Superior temporal gyrus (tissue), 1 donor: ENCODE data around the gene LINGO3.
A peak's percentile ranks its signal among the peaks of the same experiment; 100 is the strongest.

Experiments
- DNase-seq: peaks from one replicate; pipeline ENCODE4 v3.0.0-alpha.2; 2016; ENCODE audit errors: extremely low spot score

LINGO3 gene

GRCh38 chr19:2340496-2341243 lies 32.7 kb upstream of the LINGO3 start:
- DNase-seq, result no peak

GRCh38 chr19:2339644-2340310 lies 31.8 kb upstream of the LINGO3 start:
- no peak for DNase-seq

DNA sequence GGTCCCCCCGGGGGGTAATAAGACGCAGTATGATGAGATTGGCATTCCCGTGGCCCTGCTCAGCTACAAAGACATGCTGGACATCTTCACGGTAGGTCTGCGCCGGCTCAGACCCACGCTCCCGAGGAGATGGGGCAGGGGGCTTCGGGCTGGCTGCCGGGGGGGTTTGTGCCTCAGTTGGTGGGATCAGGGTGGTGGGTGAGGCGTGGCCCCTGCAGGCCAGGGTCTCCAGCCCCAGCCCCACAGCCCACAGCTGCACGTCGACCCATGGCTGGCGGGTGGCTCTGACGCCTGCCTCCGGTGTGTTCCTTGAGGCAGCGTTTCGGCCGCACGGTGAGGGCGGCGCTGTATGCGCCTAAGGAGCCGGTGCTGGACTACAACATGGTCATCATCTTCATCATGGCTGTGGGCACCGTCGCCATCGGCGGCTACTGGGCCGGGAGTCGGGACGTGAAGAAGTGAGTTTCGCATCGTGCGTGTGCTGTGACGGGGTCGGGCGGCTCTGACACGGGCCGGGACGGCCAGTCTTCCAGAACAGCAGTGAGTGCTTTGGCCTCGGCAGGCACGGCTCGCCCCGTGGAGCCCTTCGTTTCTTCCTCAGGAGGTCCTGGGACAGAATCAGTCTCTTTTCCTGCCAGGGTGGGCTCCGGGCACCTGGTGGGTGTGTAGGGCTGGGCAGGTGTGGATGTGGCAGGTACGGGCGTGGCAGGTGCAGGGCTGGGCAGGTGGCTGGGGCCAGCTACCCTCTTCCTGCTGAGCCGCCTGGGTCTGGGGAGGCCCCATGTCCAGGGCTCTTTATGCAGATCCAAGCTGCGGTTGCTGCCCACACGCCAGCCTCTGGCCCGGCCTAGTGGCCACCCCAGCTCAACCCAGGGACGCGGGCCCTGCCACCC lies 31.0 kb upstream of the LINGO3 start:
- no peak for DNase-seq

- no peak for DNase-seq
Observed at GRCh38 chr19:2338055-2338615, 30.2 kb upstream of the LINGO3 start.

DNA sequence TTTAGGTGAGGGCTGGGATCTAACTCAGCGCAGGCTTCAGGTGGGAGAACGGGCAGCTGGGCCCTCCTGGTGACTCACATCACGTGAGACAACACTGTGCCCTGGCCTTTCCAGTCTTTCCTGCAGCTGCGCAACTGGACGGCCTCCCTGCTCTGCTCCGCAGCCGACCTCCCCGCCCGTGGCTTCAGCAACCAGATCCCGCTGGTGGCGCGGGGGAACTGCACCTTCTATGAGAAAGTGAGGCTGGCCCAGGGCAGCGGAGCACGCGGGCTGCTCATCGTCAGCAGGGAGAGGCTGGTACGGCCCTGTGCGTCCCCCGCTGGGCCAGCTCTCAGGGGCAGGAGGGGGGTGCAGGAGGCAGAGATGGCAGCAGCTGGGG lies 29.4 kb upstream of the LINGO3 start:
- peak; percentile 57 for DNase-seq

DNA sequence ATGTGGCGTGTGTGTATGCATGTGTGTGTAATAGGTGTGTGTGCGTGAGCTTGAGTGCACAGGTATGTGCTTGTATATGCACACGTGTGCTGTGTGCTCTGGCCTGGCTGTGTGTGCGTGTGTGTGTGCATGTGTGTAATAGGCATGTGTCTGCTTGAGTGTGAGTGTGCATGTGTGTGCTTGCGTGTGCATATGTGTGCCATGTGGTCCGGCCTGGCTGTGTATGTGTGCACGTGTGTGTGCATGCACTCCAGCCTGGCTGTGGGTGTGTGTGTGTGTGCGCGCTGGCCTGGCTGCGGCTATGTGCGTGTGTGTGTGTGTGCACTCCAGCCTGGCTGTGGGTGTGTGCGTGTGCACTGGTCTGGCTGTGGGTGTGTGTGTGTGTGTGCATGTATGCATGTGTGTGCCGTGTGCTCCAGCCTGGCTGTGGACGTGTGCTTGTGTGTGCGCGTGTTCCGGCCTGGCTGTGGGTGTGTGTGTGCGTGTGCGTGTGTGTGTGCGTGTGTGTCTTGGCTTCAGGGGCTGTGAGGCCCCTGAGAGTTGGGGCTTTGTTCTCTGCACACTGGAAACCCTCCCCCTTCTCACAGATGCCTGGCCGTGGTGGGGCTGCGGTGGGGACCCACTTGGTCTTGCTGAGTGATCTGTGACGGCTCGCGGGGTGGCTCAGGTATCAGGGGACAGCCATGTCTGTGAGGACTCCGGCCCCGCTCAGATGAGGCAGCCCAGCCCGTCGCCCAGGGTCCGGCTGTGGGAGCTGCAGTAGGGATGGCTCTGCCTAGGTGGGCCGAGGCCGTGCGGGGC lies 28.8 kb upstream of the LINGO3 start:
- DNase-seq, result no peak

GRCh38 chr19:2335848-2336247 lies 27.9 kb upstream of the LINGO3 start:
- DNase-seq, result no peak

GRCh38 chr19:2334986-2335846 lies 27.3 kb upstream of the LINGO3 start:
- DNase-seq, result no peak

- no peak for DNase-seq
Observed at GRCh38 chr19:2334426-2334825, 26.5 kb upstream of the LINGO3 start.

DNA sequence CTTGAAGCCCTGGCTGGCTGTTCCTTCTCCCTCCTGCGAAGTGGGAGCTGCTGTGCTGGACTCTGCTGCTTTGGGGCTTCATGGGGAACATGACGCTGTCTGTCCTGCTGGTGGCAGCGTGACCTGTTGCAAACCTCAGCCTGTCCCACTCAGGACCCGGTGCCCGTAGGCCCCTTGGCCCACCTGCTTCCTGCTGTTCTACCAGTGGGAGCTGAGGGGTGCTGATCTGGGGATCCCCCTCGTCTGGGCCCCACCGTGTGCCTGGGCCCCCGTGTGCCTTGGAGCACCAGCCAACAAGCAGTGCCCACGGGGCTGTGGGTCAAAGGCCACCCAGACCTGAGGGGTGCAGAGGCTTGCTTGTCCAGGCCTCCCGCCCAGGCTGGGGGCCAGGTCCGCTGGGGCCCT lies 25.9 kb upstream of the LINGO3 start:
- DNase-seq, result no peak

DNA sequence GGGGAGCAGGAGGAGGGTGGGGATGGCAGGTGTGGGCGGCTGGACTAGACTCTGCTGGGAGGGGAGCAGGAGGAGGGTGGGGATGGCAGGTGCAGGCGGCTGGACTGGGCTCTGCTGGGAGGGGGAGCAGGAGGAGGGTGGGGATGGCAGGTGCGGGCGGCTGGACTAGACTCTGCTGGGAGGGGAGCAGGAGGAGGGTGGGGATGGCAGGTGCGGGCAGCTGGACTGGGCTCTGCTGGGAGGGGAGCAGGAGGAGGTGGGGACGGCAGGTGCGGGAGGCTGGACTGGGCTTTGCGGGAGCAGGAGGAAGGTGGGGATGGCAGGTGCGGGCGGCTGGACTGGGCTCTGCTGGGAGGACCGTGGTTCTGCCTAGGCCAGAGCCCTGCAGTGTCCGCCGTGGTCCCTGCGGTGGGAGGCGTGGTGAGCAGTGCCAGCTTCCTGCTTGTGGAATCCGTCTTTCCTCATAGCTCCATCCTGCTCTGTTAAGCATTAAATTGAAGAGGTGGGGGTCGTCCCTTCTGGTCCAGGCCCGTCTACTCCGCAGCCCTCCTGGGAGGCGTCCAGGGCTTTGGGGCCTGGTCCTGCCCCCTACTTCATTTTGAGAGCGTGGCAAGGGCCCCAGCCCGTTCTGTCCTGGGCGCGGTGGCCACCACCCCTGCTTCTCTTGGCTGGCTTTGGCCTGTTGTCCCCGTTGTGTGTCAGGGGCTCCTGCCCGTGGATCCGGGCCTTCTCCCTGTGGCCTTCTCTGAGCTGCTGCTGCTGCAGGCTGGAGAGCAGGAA lies 25.3 kb upstream of the LINGO3 start:
- no peak for DNase-seq

DNA sequence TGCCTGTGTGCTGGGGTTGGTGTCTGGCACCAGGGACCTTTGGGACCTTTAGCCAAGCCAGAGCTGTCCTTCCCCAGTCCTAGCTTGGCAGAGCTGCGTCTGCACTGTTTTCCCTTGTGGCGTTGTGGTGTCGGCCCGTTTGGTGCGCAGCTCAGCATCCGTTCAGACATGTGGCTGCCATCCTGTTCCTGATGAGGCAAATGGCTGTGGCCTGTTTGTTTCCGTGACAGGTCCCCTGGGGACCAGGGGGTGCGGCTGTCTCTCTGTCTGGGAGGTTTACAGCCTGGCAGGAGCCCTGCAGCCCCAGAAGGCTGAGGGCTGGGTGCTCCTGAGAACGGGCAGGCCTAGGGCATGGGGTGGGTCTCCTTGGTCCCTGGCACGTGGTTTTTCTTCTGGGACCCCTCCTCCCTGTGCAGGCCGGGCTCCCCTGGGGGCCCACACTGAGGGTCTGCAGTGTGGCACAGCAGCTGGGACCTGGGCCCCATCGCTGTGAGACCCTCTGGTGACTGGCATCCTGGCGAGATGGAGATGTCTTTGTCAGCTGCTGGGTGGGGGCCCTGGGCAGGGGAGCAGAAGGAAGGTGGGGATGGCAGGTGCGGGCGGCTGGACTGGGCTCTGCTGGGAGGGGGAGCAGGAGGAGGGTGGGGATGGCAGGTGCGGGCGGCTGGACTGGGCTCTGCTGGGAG lies 24.5 kb upstream of the LINGO3 start:
- no peak for DNase-seq

DNA sequence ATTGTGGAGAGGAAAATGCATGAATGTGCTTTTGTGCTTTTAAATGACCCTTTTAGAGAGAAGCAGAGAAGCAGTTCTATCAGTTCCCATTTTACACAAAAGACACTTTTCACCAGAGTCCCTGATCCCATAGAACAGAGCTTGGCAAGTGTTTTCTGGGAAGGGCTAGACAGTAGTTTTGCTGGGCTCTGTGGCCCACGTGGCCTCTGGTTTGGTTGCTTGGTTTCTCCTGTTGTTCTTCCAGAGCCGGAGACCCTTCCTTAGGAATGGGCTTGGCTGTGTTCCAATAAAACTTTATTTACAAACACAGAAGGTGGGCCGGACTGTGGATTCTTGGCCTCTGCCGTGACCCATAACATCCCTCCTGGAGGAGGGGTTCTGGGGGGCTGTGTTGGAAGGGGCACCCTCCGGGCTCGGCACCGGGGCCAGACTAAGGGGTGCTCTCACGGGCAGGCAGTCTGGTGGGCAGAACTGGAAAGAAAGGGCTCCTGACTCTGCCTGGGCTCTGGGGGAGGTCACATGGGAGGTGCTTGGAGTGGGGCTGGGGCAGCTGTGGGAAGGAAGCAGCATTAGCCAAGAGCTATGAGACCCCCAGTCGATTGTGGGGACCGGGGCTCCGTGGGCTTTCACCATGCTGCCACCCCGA lies 23.8 kb upstream of the LINGO3 start:
- peak; percentile 75 for DNase-seq

DNA sequence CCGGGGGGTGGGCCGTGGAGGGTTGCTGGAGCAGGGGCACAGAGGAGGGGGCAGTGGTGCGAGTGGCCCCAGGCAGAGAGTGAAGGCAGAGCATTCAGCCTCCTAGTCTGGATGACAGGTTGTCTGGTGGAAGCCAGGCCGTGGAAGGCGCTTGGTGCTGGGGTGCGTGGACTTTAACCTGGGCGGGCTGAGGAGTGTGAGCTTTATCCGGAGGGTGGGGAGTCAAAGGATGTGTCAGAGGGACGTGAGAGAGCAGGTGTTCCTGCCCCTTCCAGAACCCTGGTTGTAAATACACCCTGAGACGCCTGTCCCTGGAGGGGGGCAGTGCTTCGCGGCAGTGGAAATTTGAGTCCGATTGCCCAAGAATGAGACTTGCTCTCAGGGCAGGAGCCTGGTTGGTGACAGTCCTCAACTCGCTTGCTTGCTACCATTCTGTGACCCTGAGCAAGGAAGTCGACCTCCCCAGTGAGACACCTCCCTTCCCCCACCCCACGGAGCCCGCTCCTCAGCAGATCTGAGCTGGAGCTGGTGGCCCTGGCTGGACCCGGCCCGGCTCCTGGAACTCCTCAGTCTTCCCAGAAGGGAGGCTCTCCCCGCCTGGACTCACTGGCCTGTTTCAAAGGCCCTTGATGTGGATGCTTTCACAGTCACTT lies 22.8 kb upstream of the LINGO3 start:
- DNase-seq, result no peak

GRCh38 chr19:2330255-2330631 lies 22.3 kb upstream of the LINGO3 start:
- no peak for DNase-seq

DNA sequence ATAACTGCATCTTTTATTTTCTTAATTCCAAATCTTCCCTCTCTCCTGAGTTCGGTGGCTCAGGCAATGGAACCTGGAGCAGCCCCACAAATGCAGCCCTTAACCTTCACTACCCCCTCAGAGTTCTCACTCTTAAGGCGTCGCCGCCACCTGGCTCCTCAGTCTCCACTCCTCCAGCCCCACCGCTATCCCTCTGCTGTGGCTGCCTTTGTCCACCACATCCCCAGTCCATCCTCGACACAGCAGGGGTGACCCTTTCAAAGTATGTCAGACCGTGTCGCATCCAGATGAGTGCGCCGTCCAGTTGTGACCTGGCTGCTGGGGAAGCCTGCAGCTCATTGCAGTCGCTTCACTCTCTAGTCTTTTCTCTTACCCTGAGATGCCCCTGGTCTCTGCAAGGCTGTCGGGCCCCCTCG lies 21.6 kb upstream of the LINGO3 start:
- DNase-seq, result no peak

GRCh38 chr19:2329149-2329478 lies 21.2 kb upstream of the LINGO3 start:
- no peak for DNase-seq
